ENCODE measurements around the gene ZSWIM9.
"Not testable (repeated sequence)": the region's sequence is repeated elsewhere in the genome, so short reads cannot be mapped to it uniquely, and the experiment has no call there.

The ZSWIM9 gene

GRCh38 chr19:48239120-48239519 is 68.6 kb downstream of the ZSWIM9 start:
- H3K4me3 ChIP-seq (ENCODE audit: low read depth, low read length), result no peak overlapping the region
- TF ChIP-seq, protein P1, sequence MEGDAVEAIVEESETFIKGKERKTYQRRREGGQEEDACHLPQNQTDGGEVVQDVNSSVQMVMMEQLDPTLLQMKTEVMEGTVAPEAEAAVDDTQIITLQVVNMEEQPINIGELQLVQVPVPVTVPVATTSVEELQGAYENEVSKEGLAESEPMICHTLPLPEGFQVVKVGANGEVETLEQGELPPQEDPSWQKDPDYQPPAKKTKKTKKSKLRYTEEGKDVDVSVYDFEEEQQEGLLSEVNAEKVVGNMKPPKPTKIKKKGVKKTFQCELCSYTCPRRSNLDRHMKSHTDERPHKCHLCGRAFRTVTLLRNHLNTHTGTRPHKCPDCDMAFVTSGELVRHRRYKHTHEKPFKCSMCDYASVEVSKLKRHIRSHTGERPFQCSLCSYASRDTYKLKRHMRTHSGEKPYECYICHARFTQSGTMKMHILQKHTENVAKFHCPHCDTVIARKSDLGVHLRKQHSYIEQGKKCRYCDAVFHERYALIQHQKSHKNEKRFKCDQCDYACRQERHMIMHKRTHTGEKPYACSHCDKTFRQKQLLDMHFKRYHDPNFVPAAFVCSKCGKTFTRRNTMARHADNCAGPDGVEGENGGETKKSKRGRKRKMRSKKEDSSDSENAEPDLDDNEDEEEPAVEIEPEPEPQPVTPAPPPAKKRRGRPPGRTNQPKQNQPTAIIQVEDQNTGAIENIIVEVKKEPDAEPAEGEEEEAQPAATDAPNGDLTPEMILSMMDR (IDR thresholded peaks at IDR 0.05; ENCODE audit: low read depth, low read length), result no peak

GRCh38 chr19:48239582-48240141 is 69.2 kb downstream of the ZSWIM9 start:
- TF ChIP-seq, protein P1 (IDR thresholded peaks at IDR 0.05; ENCODE audit: low read depth, low read length), result no peak
- H3K4me3 ChIP-seq (ENCODE audit: low read depth, low read length), result no peak overlapping the region

- not testable (repeated sequence) for H3K4me3 ChIP-seq (ENCODE audit: low read depth, low read length)
Observed at GRCh38 chr19:48241771-48242170, 71.3 kb downstream of the ZSWIM9 start.

DNA sequence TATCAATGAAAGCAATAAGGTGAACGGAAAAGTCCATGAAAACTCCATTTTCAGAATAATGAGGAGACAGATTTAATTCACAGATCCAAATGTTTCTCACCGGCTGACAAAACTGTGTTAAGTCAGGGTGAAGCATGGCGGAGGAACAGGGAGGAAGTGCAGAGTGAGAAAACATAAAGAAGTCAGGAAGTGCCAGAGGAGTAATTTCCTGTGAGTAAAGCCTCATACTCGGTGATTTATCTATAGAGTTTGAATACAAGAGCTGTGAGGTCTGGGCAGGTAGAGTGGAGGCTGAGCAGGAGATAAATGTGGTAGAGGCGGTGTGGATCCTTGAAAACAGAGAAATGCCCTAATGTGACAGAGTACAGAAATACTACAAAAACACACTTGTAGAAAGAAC is 73.8 kb downstream of the ZSWIM9 start:
- TF ChIP-seq, protein P1 (IDR thresholded peaks at IDR 0.05; ENCODE audit: low read depth, low read length), result no peak
- no peak overlapping the region for H3K4me3 ChIP-seq (ENCODE audit: low read depth, low read length)

- TF ChIP-seq, protein P1 (IDR thresholded peaks at IDR 0.05; ENCODE audit: low read depth, low read length), result no peak
- no peak overlapping the region for H3K4me3 ChIP-seq (ENCODE audit: low read depth, low read length)
Observed at GRCh38 chr19:48246101-48246500, 75.6 kb downstream of the ZSWIM9 start.

GRCh38 chr19:48247212-48247611 is 76.7 kb downstream of the ZSWIM9 start:
- H3K4me3 ChIP-seq (ENCODE audit: low read depth, low read length), result no peak overlapping the region
- TF ChIP-seq, protein P1 (IDR thresholded peaks at IDR 0.05; ENCODE audit: low read depth, low read length), result no peak
